K562 (cell line): Measurements from ENCODE around the gene PRAME. TPM values are rescaled to one million over a fixed set of nuclear protein-coding genes. Genes with fewer than 3 reads are reported as not detected.

ENCODE experiments used
- ATAC-seq: fragments of 200-7000 bp; cut with Tn5 transposase; 3 replicates; pipeline ENCODE4 v1.9.1; 2020; ENCODE audit warnings: moderate library complexity
- BruUV-seq: library from RNA; stranded (reverse); fragments of 400-500 nt; replicated peaks from 2 replicates; lab custom pipeline; 2021; lab: Mats Ljungman, UMichigan
- CTCF ChIA-PET: fragments of 300-600 bp; formaldehyde crosslinking; extraction: SDS; loops from one replicate; lab custom pipeline; 2021; ENCODE audit warnings: low intra/inter-chr PET ratio; lab: Yijun Ruan, JAX
- POLR2A ChIA-PET: fragments of 300-600, 350-650 bp; sonication (Branson Sonifier 250); formaldehyde crosslinking; extraction: SDS; loops from one replicate; lab custom pipeline; 2021; ENCODE audit warnings: antibody characterized with exemption, inconsistent platforms; lab: Yijun Ruan, JAX
- DNase-seq, 4 experiments: peaks; one replicate each; pipeline versions ENCODE4 v3.0.0 to v3.0.0-alpha.2; 2011 to 2018; ENCODE audit warnings: low spot score in 3 of 4, mixed read lengths in 3 of 4; ENCODE audit errors: extremely low read depth in 1 of 4
- FAIRE-seq: peaks from 2 replicates; lab custom pipeline; 2011; peaks lifted over from hg19 to GRCh38; lab: Jason Lieb, UNC
- H2AFZ ChIP-seq: 2 replicates; pipeline ENCODE4 v1.6.0; 2011; ENCODE audit warnings: low read depth, low read length, control low read depth, inconsistent platforms
- H3K27ac ChIP-seq: fragments of 200-600 bp; 3 replicates; pipeline ENCODE4 v1.8.0; 2011; ENCODE audit warnings: low read depth, mild to moderate bottlenecking, control low read depth, inconsistent platforms, low read length, moderate library complexity, mixed read lengths; ENCODE audit errors: extremely low read depth
- H3K27me3 ChIP-seq, 2 experiments: fragments of 300-600 bp in 1 of 2; 2 replicates in 1 of 2; 3 replicates in 1 of 2; pipeline versions ENCODE4 v1.6.0 to v1.8.0; 2011; ENCODE audit warnings: inconsistent platforms in 2 of 2, low read length in 2 of 2, mild to moderate bottlenecking in 1 of 2, mixed read lengths in 1 of 2, moderate library complexity in 1 of 2; ENCODE audit not compliant: control insufficient read depth in 2 of 2, insufficient read depth in 2 of 2
- H3K36me3 ChIP-seq: fragments of 300-600 bp; 3 replicates; pipeline ENCODE4 v1.8.0; 2011; ENCODE audit warnings: mild to moderate bottlenecking, low read length, inconsistent platforms; ENCODE audit not compliant: control insufficient read depth, insufficient read depth
- H3K4me1 ChIP-seq, 2 experiments: fragments of 200-600 bp in 1 of 2; replicated peaks in 1 of 2; 2 replicates in 1 of 2; 3 replicates in 1 of 2; pipeline versions ENCODE4 v1.5.1 to v1.8.0; 2011; ENCODE audit warnings: inconsistent platforms in 2 of 2, low read length in 2 of 2, mild to moderate bottlenecking in 1 of 2, mixed read lengths in 1 of 2, moderate library complexity in 1 of 2; ENCODE audit not compliant: control insufficient read depth in 2 of 2, insufficient read depth in 2 of 2
- H3K4me2 ChIP-seq: 2 replicates; pipeline ENCODE4 v1.6.1; 2011; ENCODE audit warnings: low read length, control low read depth, inconsistent platforms, mixed read lengths; ENCODE audit not compliant: insufficient read depth
- H3K4me3 ChIP-seq: fragments of 200-600 bp; sonication (generic), shearing (Covaris generic); 2 replicates; pipeline ENCODE4 v1.5.1; 2016; ENCODE audit warnings: control low read depth, inconsistent platforms
- H3K79me2 ChIP-seq: fragments of 200-600 bp; 3 replicates; pipeline ENCODE4 v1.8.0; 2011; ENCODE audit warnings: low read length, inconsistent platforms; ENCODE audit not compliant: control insufficient read depth, insufficient read depth
- H3K9ac ChIP-seq, 2 experiments: 2 replicates each; pipeline versions ENCODE4 v1.6.0 to v1.6.1; 2011; ENCODE audit warnings: low read depth in 2 of 2, low read length in 2 of 2, control low read depth in 1 of 2, inconsistent platforms in 1 of 2, mild to moderate bottlenecking in 1 of 2, mixed read lengths in 1 of 2; ENCODE audit not compliant: insufficient read depth in 1 of 2
- H3K9me1 ChIP-seq: one replicate; pipeline ENCODE4 v1.6.0; 2011; ENCODE audit warnings: inconsistent platforms, mild to moderate bottlenecking, low read length, moderate library complexity; ENCODE audit not compliant: control insufficient read depth, insufficient read depth
- H3K9me3 ChIP-seq: replicated peaks from 2 replicates; pipeline ENCODE4 v1.5.1; 2011; ENCODE audit warnings: low read depth, low read length, inconsistent platforms; ENCODE audit not compliant: control insufficient read depth, insufficient read depth
- H4K20me1 ChIP-seq: replicated peaks from 2 replicates; pipeline ENCODE4 v1.6.1; 2011; ENCODE audit warnings: low read length, inconsistent platforms, mixed read lengths; ENCODE audit not compliant: control insufficient read depth, insufficient read depth
- TAF1 ChIP-seq: IDR thresholded peaks from 2 replicates; pipeline ENCODE4 v1.6.1; 2011; ENCODE audit warnings: mild to moderate bottlenecking, low read length, moderate library complexity; ENCODE audit not compliant: insufficient read depth, control insufficient read depth, severe bottlenecking; ENCODE audit errors: extremely low read depth
- ZBTB40 ChIP-seq, 2 experiments: fragments of 450-650 bp in 1 of 2; sonication (generic) in 1 of 2; formaldehyde crosslinking in 1 of 2; IDR thresholded peaks; 2 replicates each; pipeline versions ENCODE4 v1.7.1 to v1.9.0; 2016 to 2022; ENCODE audit warnings: inconsistent platforms in 1 of 2, mild to moderate bottlenecking in 1 of 2, missing genetic modification reagents in 1 of 2
- ZNF184 ChIP-seq: sonication (generic); formaldehyde crosslinking; IDR thresholded peaks from 2 replicates; pipeline ENCODE4 v1.5.0; 2020; ENCODE audit warnings: missing genetic modification reagents
- ZNF41 ChIP-seq: fragments of 250-450 bp; sonication (Bioruptor Pico); conservative IDR thresholded peaks from 2 replicates; pipeline ENCODE4 v1.4.0; 2020; ENCODE audit warnings: mild to moderate bottlenecking
- ZNF518B ChIP-seq: fragments of 250-450 bp; sonication (Bioruptor Pico); IDR thresholded peaks from 2 replicates; pipeline ENCODE4 v1.5.0; 2021; ENCODE audit warnings: mild to moderate bottlenecking, moderate library complexity
- WGBS: fragments of 100-300 bp; shearing (Covaris generic); methylation state at CpG from one replicate; pipeline ENCODE4 v1.1.6; 2016; ENCODE audit warnings: low coverage, mixed read lengths; ENCODE audit not compliant: insufficient coverage; ENCODE audit errors: missing lambda C conversion rate; 5-methylcytosine and 5-hydroxymethylcytosine counted together
- in situ Hi-C: fragments of 300-500 bp; cut with MboI; formaldehyde crosslinking; loops from 4 replicates; pipeline ENCODE4 v1.15.0; 2018; ENCODE audit warnings: inconsistent platforms, mixed read lengths
- intact Hi-C: fragments of 100-400 bp; cut with micrococcal nuclease; formaldehyde crosslinking; loops from 2 replicates; pipeline ENCODE4 v1.14.2; 2022
- polyA plus RNA-seq, 8 experiments: library from polyadenylated mRNA; depleted of rRNA in 4 of 8; stranded (reverse) in 5 of 8; unstranded in 3 of 8; fragments of >200 nt; fragmentation: Nextera tagmentation in 2 of 8; fragmentation: Illumina TruSeq in 1 of 8; extraction: Ambion mirVana in 2 of 8; extraction: Trizol in 1 of 8; gene quantifications; 2 replicates each; pipeline versions ENCODE4 v1.2.1 to v1.2.3, GENCODE V29; 2011 to 2014; ENCODE audit warnings: inconsistent platforms in 1 of 8, missing spikeins in 1 of 8
- total RNA-seq, 7 experiments: library from RNA; depleted of rRNA in 6 of 7; stranded (reverse); fragments of >200 nt in 6 of 7; fragmentation: Illumina TruSeq in 2 of 7; extraction: Trizol in 2 of 7; gene quantifications; 2 replicates each; pipeline versions ENCODE4 v1.2.1 to v1.2.3, GENCODE V29; 2011 to 2021; ENCODE audit warnings: low replicate concordance in 1 of 7

The PRAME gene
- total and polyA plus RNA-seq, 9 of the 15 experiments (the other 6 are each of a cell fraction or from before 2014, with no cell fraction given): 662 to 2,141 (median 1,142) TPM

- H4K20me1 ChIP-seq: 0 out of 2 replicates have a peak, but pooled peaks cover 8% of the 10 kb centered on the region
- WGBS: 20% methylated on average over 7 of the region's 7 CpGs
- H3K9me1 ChIP-seq: no peaks in the 10 kb centered on the region
- no peak overlapping the region for H3K4me2 ChIP-seq
- in situ Hi-C loops (no loop called here), intact Hi-C loops (loop anchor here (5.0 kb wide), 1 partner anchor 373 kb away; no protein-coding TSS in a partner anchor)
- H3K4me3 ChIP-seq: no peak overlapping the region
- peak overlapping the region in 1 of 2 experiments; percentile 10; a peak in 1 of 4 replicates for H3K9ac ChIP-seq
- H3K79me2 ChIP-seq: no peaks in the 10 kb centered on the region
- H2AFZ ChIP-seq: no peak overlapping the region
- no peaks in the 10 kb centered on the region for H3K9me3 ChIP-seq
- FAIRE-seq (no peak), ATAC-seq (no peak; the same call in 2 of the 3 replicates), DNase-seq (no peak)
- POLR2A ChIA-PET: interaction anchor here (0.7 to 4.6 kb wide), 10 partner anchors 9 to 131 kb away, joined by 3 to 74 read pairs (median 4); partner anchors contain the start of gene PRAME
- no peaks in the 10 kb centered on the region for H3K36me3 ChIP-seq
- CTCF ChIA-PET: interaction anchor here (0.6 to 2.1 kb wide), 2 partner anchors 116 to 1163 kb away, joined by 3 to 10 read pairs; no protein-coding TSS in a partner anchor
- peaks cover 0 to 14% of the 10 kb centered on the region in 2 experiments; a peak in 3 of 5 replicates for H3K4me1 ChIP-seq
- no peak overlapping the region for H3K27ac ChIP-seq
- H3K27me3 ChIP-seq: peaks cover 37 to 47% of the 10 kb centered on the region in 2 experiments
- BruUV-seq: no TSS peak
- TF ChIP-seq ZNF518B (CRISPR knock-in tag) (no peak), ZNF41 (CRISPR knock-in tag) (no peak), ZNF184 (CRISPR knock-in tag) (peak; percentile 45; the same call in 1 of the 2 replicates), TAF1 (peak; percentile 5), ZBTB40 (IDR thresholded peaks at IDR 0.05) (no peak), ZBTB40 (CRISPR knock-in tag; IDR thresholded peaks at IDR 0.05) (0 out of 2 replicates have a peak, but pooled peaks have one; percentile 35)
These were observed 21.0 kb upstream of the PRAME start for GRCh38 chr22:22579869-22580604.
